ENCODE results near the gene SLC12A8. TPM values are rescaled to one million over a fixed set of nuclear protein-coding genes. Genes with fewer than 3 reads are reported as not detected.

Gene SLC12A8
- total and polyA plus RNA-seq, 2 donors (not counting 1 experiment from before 2014, with no cell fraction given), result 15.1 to 19.5 TPM

- Histone ChIP-seq H3K36me3 (ENCODE audit: control insufficient read depth, insufficient read depth, low read length) (no peaks in the 10 kb centered on the region), H3K79me2 (ENCODE audit: control insufficient read depth, insufficient read depth, low read length) (no peaks in the 10 kb centered on the region), H2AFZ (ENCODE audit: low read length) (no peak overlapping the region), H3K4me2 (ENCODE audit: extremely low read depth, insufficient read depth, low read length) (no peak overlapping the region), H3K9me3 (ENCODE audit: control insufficient read depth, insufficient read depth, low read depth, low read length) (no peaks in the 10 kb centered on the region), H3K4me3 (replicated peaks in 1 of 4; ENCODE audit: control extremely low read depth in 1 of 4, insufficient read depth in 1 of 4, low read depth in 3 of 4, low read length in 4 of 4) (no peak overlapping the region), H3K27me3 (ENCODE audit: control insufficient read depth, insufficient read depth, low read length) (no peaks in the 10 kb centered on the region), H3K4me1 (ENCODE audit: control insufficient read depth, extremely low read depth, insufficient read depth, low read length) (peaks cover 2% of the 10 kb centered on the region), H4K20me1 (ENCODE audit: control insufficient read depth, extremely low read depth, insufficient read depth, low read length) (no peaks in the 10 kb centered on the region), H3K27ac (ENCODE audit: insufficient read depth, low read length) (no peak overlapping the region), H3K9ac (ENCODE audit: insufficient read depth, low read length) (no peak overlapping the region)
- TF ChIP-seq EZH2 (IDR thresholded peaks at IDR 0.05; ENCODE audit: low read length, missing control alignments) (no peak), CTCF (conservative IDR thresholded peaks at IDR 0.05 in 1 of 2, IDR thresholded peaks at IDR 0.05 in 1 of 2; ENCODE audit: low read depth in 1 of 2, low read length in 2 of 2) (peak; percentile 61 to 80)
- peak; percentile 40 to 52 for DNase-seq (ENCODE audit: low read depth in 2 of 2)
Measured at GRCh38 chr3:125165189-125165947, 47.2 kb downstream of the SLC12A8 start.

GRCh38 chr3:125163739-125164601 lies 48.6 kb downstream of the SLC12A8 start:
- TF ChIP-seq CTCF (conservative IDR thresholded peaks at IDR 0.05 in 1 of 2, IDR thresholded peaks at IDR 0.05 in 1 of 2; ENCODE audit: low read depth in 1 of 2, low read length in 2 of 2) (peak; percentile 1 to 26), EZH2 (IDR thresholded peaks at IDR 0.05; ENCODE audit: low read length, missing control alignments) (no peak)
- Histone ChIP-seq H3K4me2 (ENCODE audit: extremely low read depth, insufficient read depth, low read length) (no peak overlapping the region), H3K27ac (ENCODE audit: insufficient read depth, low read length) (no peak overlapping the region), H2AFZ (ENCODE audit: low read length) (no peak overlapping the region), H3K79me2 (ENCODE audit: control insufficient read depth, insufficient read depth, low read length) (no peaks in the 10 kb centered on the region), H3K27me3 (ENCODE audit: control insufficient read depth, insufficient read depth, low read length) (no peaks in the 10 kb centered on the region), H3K9ac (ENCODE audit: insufficient read depth, low read length) (no peak overlapping the region), H3K4me3 (replicated peaks in 1 of 4; ENCODE audit: control extremely low read depth in 1 of 4, insufficient read depth in 1 of 4, low read depth in 3 of 4, low read length in 4 of 4) (no peak overlapping the region), H4K20me1 (ENCODE audit: control insufficient read depth, extremely low read depth, insufficient read depth, low read length) (no peaks in the 10 kb centered on the region), H3K36me3 (ENCODE audit: control insufficient read depth, insufficient read depth, low read length) (no peaks in the 10 kb centered on the region), H3K4me1 (ENCODE audit: control insufficient read depth, extremely low read depth, insufficient read depth, low read length) (peaks cover 2% of the 10 kb centered on the region), H3K9me3 (ENCODE audit: control insufficient read depth, insufficient read depth, low read depth, low read length) (no peaks in the 10 kb centered on the region)
- DNase-seq (ENCODE audit: low read depth in 2 of 2), result peak; percentile 41 to 43

DNA sequence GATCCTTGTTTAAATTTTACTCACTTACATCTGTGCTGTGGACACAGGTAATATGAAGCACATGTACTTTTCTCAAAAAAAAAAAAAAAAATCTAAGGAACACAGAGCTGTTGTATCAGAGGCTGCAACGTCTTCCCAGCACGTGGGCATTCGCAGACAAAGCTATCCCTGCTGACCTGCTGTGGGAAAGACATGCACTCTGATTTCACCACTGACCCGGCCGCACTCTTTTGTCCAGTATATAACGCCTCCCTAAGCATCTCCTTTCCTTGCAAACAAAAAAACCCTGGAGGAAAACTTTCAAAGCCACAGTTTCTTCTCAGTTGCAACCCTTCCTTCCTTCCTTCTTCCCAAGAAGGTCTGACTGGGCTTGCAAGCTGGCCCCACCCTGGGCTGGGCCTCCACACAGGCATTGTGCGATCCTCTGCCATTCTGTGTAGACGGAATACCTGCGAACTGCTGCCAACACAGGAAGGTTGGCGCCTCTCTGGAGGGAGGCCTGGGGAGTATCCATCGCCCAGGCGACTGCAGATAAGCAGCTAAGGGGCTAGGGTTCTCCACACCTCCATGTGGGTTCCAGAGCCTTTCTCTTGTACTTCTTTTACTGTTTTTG lies 50.8 kb downstream of the SLC12A8 start:
- Histone ChIP-seq H3K36me3 (ENCODE audit: control insufficient read depth, insufficient read depth, low read length) (no peaks in the 10 kb centered on the region), H2AFZ (ENCODE audit: low read length) (no peak overlapping the region), H3K4me3 (replicated peaks in 1 of 4; ENCODE audit: control extremely low read depth in 1 of 4, insufficient read depth in 1 of 4, low read depth in 3 of 4, low read length in 4 of 4) (no peak overlapping the region), H3K27ac (ENCODE audit: insufficient read depth, low read length) (no peak overlapping the region), H3K4me1 (ENCODE audit: control insufficient read depth, extremely low read depth, insufficient read depth, low read length) (no peaks in the 10 kb centered on the region), H3K79me2 (ENCODE audit: control insufficient read depth, insufficient read depth, low read length) (no peaks in the 10 kb centered on the region), H3K9me3 (ENCODE audit: control insufficient read depth, insufficient read depth, low read depth, low read length) (no peaks in the 10 kb centered on the region), H3K27me3 (ENCODE audit: control insufficient read depth, insufficient read depth, low read length) (no peaks in the 10 kb centered on the region), H3K9ac (ENCODE audit: insufficient read depth, low read length) (no peak overlapping the region), H4K20me1 (ENCODE audit: control insufficient read depth, extremely low read depth, insufficient read depth, low read length) (no peaks in the 10 kb centered on the region), H3K4me2 (ENCODE audit: extremely low read depth, insufficient read depth, low read length) (no peak overlapping the region)
- TF ChIP-seq CTCF (conservative IDR thresholded peaks at IDR 0.05 in 1 of 2, IDR thresholded peaks at IDR 0.05 in 1 of 2; ENCODE audit: low read depth in 1 of 2, low read length in 2 of 2), result no peak
- no peak for TF ChIP-seq EZH2 (IDR thresholded peaks at IDR 0.05; ENCODE audit: low read length, missing control alignments)
- DNase-seq (ENCODE audit: low read depth in 2 of 2), result no peak
